Activated naive CD4-positive, alpha-beta T cell treated with anti-CD3 and anti-CD28 coated beads, Interleukin-2, amount 10 ng/mL, durations not matched to agents 7 days and 5 days (primary cell): ENCODE data around the gene TMEM61.
"Not testable (repeated sequence)": the region's sequence is repeated elsewhere in the genome, so short reads cannot be mapped to it uniquely, and the experiment has no call there.

Source experiments
- CTCF ChIA-PET: fragments of 350-600 bp; sonication (Branson Sonifier 250); formaldehyde crosslinking; loops from one replicate; lab custom pipeline; 2021; ENCODE audit warnings: antibody characterized with exemption; lab: Charles Lee
- DNase-seq: peaks from one replicate; pipeline ENCODE4 v3.0.0-alpha.2; 2020
- H3K27ac Mint-ChIP-seq: one replicate; pipeline ENCODE4 v1.8.0; 2021; ENCODE audit warnings: mild to moderate bottlenecking, moderate library complexity, mixed read lengths
- H3K27me3 Mint-ChIP-seq: one replicate; pipeline ENCODE4 v1.8.0; 2021; ENCODE audit warnings: mild to moderate bottlenecking, mixed read lengths
- H3K36me3 Mint-ChIP-seq: one replicate; pipeline ENCODE4 v1.8.0; 2021; ENCODE audit warnings: mixed read lengths
- H3K4me1 Mint-ChIP-seq: one replicate; pipeline ENCODE4 v1.8.0; 2021; ENCODE audit warnings: mixed read lengths
- H3K4me3 Mint-ChIP-seq: one replicate; pipeline ENCODE4 v1.8.0; 2021; ENCODE audit warnings: mild to moderate bottlenecking, moderate library complexity, mixed read lengths
- H3K9me3 Mint-ChIP-seq: one replicate; pipeline ENCODE4 v1.8.0; 2021; ENCODE audit warnings: mixed read lengths

TMEM61 gene

DNA sequence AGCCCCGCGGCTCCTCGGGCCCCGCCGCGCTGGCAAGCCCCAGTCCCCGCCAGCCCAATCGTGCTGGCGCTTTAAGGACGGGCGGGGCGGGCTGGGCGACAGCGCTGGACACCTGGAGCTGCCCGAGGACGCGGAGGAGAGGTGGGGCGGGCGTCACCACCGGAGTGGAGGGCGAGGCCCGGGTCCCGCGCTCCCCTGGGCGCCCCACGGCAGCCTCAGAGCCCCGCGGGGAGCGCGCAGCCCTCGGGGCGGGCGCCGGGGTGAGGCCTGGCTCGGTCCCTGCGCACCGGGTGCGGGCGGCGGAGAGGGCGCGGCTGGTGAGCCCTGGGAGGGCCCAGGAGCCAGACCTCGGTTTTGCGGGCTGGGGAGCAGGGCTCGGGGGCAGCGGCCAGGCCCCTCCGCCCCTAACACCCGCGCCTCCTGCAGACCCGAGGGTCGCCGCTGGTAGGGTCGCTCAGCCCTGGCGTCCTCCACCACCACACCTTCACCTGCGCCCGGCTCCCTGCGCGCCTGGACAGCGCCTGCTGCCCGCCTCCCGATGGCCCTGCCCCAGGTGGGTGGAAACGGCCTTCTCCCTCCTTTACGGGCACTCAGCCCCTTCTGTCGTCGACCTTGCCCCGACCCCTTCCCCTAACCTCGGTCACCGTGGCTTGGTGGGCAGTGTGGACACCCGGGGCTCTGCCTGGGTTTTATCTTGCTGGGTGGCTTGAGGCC lies at the start of gene TMEM61:
Gene TMEM61, plus strand, starts transcription at position 101 of the 714 bp plus-strand sequence. Its CDS starts 438 bp downstream, at position 539.
- no peak for DNase-seq
- H3K9me3 Mint-ChIP-seq = no peaks in the 10 kb centered on the region

GRCh38 chr1:54931275-54931840 lies 49.1 kb upstream of the TMEM61 start:
- Mint-ChIP-seq H3K4me3 (no peak overlapping the region), H3K36me3 (no peaks in the 10 kb centered on the region), H3K27me3 (peaks cover 24% of the 10 kb centered on the region), H3K4me1 (no peaks in the 10 kb centered on the region), H3K9me3 (no peaks in the 10 kb centered on the region), H3K27ac (no peak overlapping the region)
- DNase-seq = no peak
- CTCF ChIA-PET = interaction anchor here (0.7 to 3.3 kb wide), 2 partner anchors 10 to 14 kb away, joined by 3 to 14 read pairs; no protein-coding TSS in a partner anchor

More for the DNA sequence above, at the start of gene TMEM61:
- H3K36me3 Mint-ChIP-seq = no peaks in the 10 kb centered on the region
- no peak within 1 kb of the TSS for H3K4me3 Mint-ChIP-seq
- CTCF ChIA-PET = no interaction called here
- no peaks in the 10 kb centered on the region for H3K4me1 Mint-ChIP-seq
- peaks cover 85% of the 10 kb centered on the region for H3K27me3 Mint-ChIP-seq
- no peak within 1 kb of the TSS for H3K27ac Mint-ChIP-seq

DNA sequence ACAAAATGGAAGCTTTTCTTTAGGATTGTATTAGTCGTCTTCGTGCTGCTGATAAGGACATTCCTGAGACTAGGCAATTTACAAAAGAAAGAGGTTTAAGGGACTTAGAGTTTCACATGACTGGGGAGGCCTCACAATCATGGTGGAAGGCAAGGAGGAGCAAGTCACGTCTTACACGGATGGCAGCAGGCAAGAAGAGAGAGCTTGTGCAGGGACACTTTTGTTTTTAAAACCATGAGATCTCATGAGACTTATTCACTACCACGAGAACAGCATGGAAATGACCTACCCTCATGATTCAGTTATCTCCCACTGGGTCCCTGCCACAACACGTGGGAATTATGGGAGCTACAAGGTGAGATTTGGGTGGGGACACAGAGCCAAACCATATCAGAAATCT lies 46.3 kb upstream of the TMEM61 start:
- DNase-seq, H3K9me3 Mint-ChIP-seq, H3K4me3 Mint-ChIP-seq, H3K27ac Mint-ChIP-seq, H3K4me1 Mint-ChIP-seq, H3K36me3 Mint-ChIP-seq: not testable (repeated sequence)
- H3K27me3 Mint-ChIP-seq = peaks cover 32% of the 10 kb centered on the region
- CTCF ChIA-PET = interaction anchor here (1.5 to 1.8 kb wide), 2 partner anchors 11 to 13 kb away, joined by 5 to 8 read pairs; no protein-coding TSS in a partner anchor

DNA sequence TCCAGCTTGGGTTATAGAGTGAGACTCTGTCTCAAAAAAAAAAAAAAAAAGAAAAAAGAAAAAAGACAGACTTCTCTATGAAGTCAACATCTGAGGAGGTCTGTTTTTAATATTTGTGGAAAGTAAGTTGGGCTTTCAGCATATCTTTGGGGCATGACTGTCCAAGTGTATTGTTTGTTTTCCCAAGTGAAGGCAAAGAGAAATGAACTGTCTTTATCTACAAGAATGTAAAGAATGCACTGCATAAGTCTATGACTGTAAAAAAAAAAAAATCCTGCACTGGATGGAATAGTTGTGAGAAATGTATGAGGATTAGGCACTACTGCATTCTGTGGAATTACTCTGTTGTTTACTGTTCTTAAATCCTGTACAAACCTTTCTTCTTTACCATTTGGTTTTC lies 45.6 kb upstream of the TMEM61 start:
- Mint-ChIP-seq H3K4me3 (no peak overlapping the region), H3K27me3 (peaks cover 32% of the 10 kb centered on the region), H3K4me1 (peaks cover 2% of the 10 kb centered on the region), H3K9me3 (no peaks in the 10 kb centered on the region), H3K27ac (no peak overlapping the region), H3K36me3 (no peaks in the 10 kb centered on the region)
- no peak for DNase-seq
- CTCF ChIA-PET = interaction anchor here (0.8 to 1.8 kb wide), 3 partner anchors 10 to 62 kb away, joined by 3 to 8 read pairs (median 5); no protein-coding TSS in a partner anchor

DNA sequence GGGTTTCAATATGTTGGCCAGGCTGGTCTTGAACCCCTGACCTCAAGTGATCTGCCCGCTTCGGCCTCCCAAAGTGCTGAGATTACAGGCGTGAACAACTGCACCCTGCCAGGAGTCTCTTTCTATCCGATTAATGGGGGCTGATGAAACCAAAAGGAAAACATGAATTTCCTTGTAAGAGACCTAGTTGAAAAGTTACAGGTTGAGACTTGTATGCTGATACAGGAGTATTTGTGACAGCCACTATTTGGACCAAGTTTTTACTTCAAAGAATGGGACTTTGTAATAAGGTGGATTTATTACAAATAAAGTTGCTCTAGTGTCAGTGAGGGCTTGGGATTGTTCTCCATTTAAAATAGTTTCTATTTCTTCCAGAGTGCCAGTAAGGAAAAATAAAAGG lies 43.6 kb upstream of the TMEM61 start:
- Mint-ChIP-seq H3K4me1 (peaks cover 2% of the 10 kb centered on the region), H3K36me3 (no peaks in the 10 kb centered on the region), H3K27ac (no peak overlapping the region), H3K27me3 (peaks cover 39% of the 10 kb centered on the region), H3K4me3 (no peak overlapping the region), H3K9me3 (no peaks in the 10 kb centered on the region)
- DNase-seq = no peak
- CTCF ChIA-PET = no interaction called here

DNA sequence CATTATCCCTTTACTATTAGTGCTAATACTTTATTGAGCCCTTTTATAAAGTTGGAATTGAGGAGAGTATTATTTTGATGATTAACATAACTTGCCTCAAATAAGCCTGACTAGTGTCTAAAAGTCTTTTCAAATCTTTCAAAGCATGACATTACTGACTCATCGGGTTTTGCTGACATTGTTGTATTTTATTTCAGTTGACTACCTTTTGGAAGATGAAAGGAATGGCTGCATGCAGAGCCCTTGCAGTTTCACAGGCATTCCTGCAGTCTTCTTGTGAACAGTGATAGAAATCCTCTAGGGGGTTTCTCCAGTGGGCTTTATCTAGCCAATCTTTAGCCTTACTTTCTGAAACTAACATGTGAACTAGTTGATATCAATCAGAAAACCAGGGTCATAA lies 43.0 kb upstream of the TMEM61 start:
- Mint-ChIP-seq H3K27me3 (peaks cover 41% of the 10 kb centered on the region), H3K4me1 (peaks cover 2% of the 10 kb centered on the region)
- CTCF ChIA-PET = no interaction called here

DNA sequence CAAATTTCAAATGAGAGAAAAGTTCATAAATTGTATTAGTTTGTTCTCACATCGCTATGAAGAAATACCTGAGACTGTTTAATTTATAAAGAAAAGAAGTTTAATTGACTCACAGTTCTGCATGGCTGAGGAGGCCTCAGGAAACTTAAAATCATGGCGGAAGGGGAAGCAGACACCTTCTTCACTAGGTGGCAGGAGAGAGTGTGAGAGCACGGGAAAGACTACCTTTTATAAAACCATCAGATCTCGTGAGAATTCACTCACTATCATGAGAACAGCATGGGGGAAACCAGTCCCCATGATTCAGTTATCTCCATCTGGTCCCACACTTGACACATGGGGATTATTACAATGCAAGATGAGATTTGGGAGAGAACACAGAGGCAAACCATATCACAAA lies 41.5 kb upstream of the TMEM61 start:
- not testable (repeated sequence) for H3K4me1 Mint-ChIP-seq, H3K27ac Mint-ChIP-seq, H3K4me3 Mint-ChIP-seq, DNase-seq, H3K9me3 Mint-ChIP-seq, H3K36me3 Mint-ChIP-seq
- CTCF ChIA-PET = interaction anchor here (1.6 kb wide), 2 partner anchors 11 to 83 kb away, joined by 4 read pairs; no protein-coding TSS in a partner anchor
- H3K27me3 Mint-ChIP-seq = peaks cover 51% of the 10 kb centered on the region

More for the DNA sequence above, 43.0 kb upstream of the TMEM61 start:
- Mint-ChIP-seq H3K36me3 (no peaks in the 10 kb centered on the region), H3K27ac (no peak overlapping the region), H3K9me3 (no peaks in the 10 kb centered on the region), H3K4me3 (no peak overlapping the region)
- DNase-seq = no peak

- H3K4me1 Mint-ChIP-seq = peaks cover 3% of the 10 kb centered on the region
- no peak overlapping the region for H3K27ac Mint-ChIP-seq
- H3K4me3 Mint-ChIP-seq = no peak overlapping the region
- H3K27me3 Mint-ChIP-seq = peaks cover 44% of the 10 kb centered on the region
- DNase-seq = no peak
- H3K9me3 Mint-ChIP-seq = no peaks in the 10 kb centered on the region
- CTCF ChIA-PET = interaction anchor here (0.8 to 1.8 kb wide), 3 partner anchors 9 to 62 kb away, joined by 3 to 4 read pairs (median 3); no protein-coding TSS in a partner anchor
- H3K36me3 Mint-ChIP-seq = no peaks in the 10 kb centered on the region
These were observed 40.4 kb upstream of the TMEM61 start for GRCh38 chr1:54940042-54940441.

- no peaks in the 10 kb centered on the region for H3K36me3 Mint-ChIP-seq
- no peak for DNase-seq
- CTCF ChIA-PET = interaction anchor here (0.7 kb wide), 1 partner anchor 79 kb away, joined by 3 read pairs; no protein-coding TSS in a partner anchor
- peaks cover 10% of the 10 kb centered on the region for H3K4me1 Mint-ChIP-seq
- peaks cover 40% of the 10 kb centered on the region for H3K27me3 Mint-ChIP-seq
- no peak overlapping the region for H3K27ac Mint-ChIP-seq
- H3K4me3 Mint-ChIP-seq = no peak overlapping the region
- no peaks in the 10 kb centered on the region for H3K9me3 Mint-ChIP-seq
These were observed 37.5 kb upstream of the TMEM61 start for GRCh38 chr1:54942976-54943375.

DNA sequence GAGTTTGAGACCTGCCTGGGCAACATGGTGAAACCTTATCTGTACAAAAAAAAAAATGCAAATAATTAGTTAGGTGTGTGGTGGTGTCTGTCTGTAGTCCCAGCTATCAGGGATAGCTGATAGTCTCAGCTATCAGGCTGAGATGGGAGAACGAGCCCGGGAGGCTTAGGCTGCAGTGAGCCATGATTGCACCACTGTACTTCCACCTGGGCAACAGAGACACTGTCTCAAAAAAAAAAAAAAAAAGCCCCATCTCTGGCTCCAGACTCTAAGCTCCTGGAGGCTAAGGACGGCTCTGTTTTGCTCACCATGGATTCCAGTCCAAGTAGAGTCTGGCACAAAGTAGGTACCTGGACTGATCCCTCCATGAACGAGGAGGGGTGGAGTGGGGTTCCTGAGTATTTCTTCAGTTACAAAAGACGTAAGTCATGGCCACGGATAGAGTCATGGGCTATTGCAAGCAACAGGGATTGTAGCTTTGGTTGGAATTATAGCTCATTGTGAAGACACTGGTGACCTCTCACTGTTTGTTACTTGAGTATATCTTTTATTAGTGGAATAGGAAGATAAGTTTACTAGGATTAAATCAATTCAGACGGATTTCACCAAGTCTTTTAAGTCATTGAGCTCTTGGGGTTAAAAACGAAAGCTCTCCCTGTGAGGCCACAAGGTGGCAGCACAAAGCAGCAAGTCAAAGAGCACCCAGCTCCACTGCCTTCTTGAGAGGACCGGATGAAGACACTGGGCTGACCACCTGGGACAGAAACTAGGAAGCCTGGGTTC lies 35.6 kb upstream of the TMEM61 start:
- Mint-ChIP-seq H3K27ac (no peak overlapping the region), H3K4me3 (no peak overlapping the region), H3K27me3 (peaks cover 39% of the 10 kb centered on the region), H3K36me3 (no peaks in the 10 kb centered on the region), H3K4me1 (peaks cover 9% of the 10 kb centered on the region), H3K9me3 (no peaks in the 10 kb centered on the region)
- peak; percentile 79 for DNase-seq
- CTCF ChIA-PET = interaction anchor here (0.6 to 4.3 kb wide), 41 partner anchors 11 to 1533 kb away, joined by 3 to 95 read pairs (median 4); partner anchors contain the start of gene BSND

GRCh38 chr1:54945393-54945936 lies 35.0 kb upstream of the TMEM61 start:
- H3K4me1 Mint-ChIP-seq = peaks cover 15% of the 10 kb centered on the region
- H3K27ac Mint-ChIP-seq = no peak overlapping the region
- H3K9me3 Mint-ChIP-seq = no peaks in the 10 kb centered on the region
- peaks cover 43% of the 10 kb centered on the region for H3K27me3 Mint-ChIP-seq
- no peak for DNase-seq
- H3K36me3 Mint-ChIP-seq = no peaks in the 10 kb centered on the region
- CTCF ChIA-PET = interaction anchor here (0.6 to 4.3 kb wide), 36 partner anchors 11 to 394 kb away, joined by 3 to 95 read pairs (median 4); partner anchors contain the start of gene BSND
- H3K4me3 Mint-ChIP-seq = no peak overlapping the region

DNA sequence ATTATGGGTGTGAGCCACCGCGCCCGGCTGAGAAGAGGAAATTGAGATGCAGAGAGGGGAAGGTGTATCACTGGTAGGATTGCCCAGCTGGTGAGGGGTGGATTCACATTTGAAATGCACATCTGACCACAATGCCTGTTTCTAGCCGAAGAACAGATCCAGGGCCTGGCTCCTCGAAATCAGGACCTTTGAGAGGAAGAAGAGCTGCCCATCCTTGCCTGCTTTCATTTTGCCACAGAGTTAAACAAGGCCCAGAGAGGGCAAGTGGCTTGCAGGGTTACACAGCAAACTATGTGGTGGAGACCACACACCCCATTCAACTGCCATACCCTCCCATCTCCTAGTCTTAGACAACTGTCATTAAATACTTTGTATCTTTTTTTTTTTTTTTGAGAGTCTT lies 32.9 kb upstream of the TMEM61 start:
- CTCF ChIA-PET = interaction anchor here (0.5 to 4.3 kb wide), 11 partner anchors 9 to 1087 kb away, joined by 3 to 95 read pairs (median 5); partner anchors contain the start of gene BSND
- Mint-ChIP-seq H3K4me1 (peaks cover 19% of the 10 kb centered on the region), H3K36me3 (no peaks in the 10 kb centered on the region)

DNA sequence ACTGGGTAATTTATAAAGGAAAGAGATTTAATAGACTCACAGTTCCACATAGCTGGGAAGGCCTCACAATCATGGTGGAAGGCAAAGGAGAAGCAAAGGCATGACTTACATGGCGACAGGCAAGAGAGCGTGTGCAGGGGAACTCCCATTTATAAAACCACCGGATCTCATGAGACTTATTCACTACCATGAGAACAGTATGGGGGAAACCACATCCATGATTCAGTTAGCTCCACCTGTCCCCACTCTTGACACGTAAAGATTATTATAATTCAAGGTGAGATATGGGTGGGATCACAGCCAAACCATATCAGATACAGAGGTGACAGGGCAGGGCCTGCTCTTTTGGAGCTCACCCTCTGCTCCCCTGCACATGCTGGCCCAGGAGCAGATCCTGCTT lies 31.4 kb upstream of the TMEM61 start:
- CTCF ChIA-PET = interaction anchor here (1.0 to 3.8 kb wide), 5 partner anchors 9 to 73 kb away, joined by 3 to 79 read pairs (median 12); partner anchors contain the start of gene BSND
- Mint-ChIP-seq H3K9me3 (no peaks in the 10 kb centered on the region), H3K27me3 (peaks cover 26% of the 10 kb centered on the region), H3K27ac (no peak overlapping the region), H3K4me3 (no peak overlapping the region), H3K4me1 (peaks cover 19% of the 10 kb centered on the region), H3K36me3 (no peaks in the 10 kb centered on the region)
- no peak for DNase-seq

More for the DNA sequence above, 32.9 kb upstream of the TMEM61 start:
- H3K27me3 Mint-ChIP-seq = peaks cover 38% of the 10 kb centered on the region
- H3K9me3 Mint-ChIP-seq = no peaks in the 10 kb centered on the region
- no peak overlapping the region for H3K27ac Mint-ChIP-seq
- H3K4me3 Mint-ChIP-seq = no peak overlapping the region
- no peak for DNase-seq
